ENCODE data around the gene PTPA.
"Not testable (repeated sequence)": the region's sequence is repeated elsewhere in the genome, so short reads cannot be mapped to it uniquely, and the experiment has no call there.

The PTPA gene

GRCh38 chr9:129108805-129109536, 2.2 kb upstream of the PTPA start:
- no peak for TF ChIP-seq MYC (IDR thresholded peaks at IDR 0.05; ENCODE audit: low read depth, low read length)
- no peak for TF ChIP-seq CTCF (IDR thresholded peaks at IDR 0.05; ENCODE audit: low read depth, low read length)
- TF ChIP-seq MAX (IDR thresholded peaks at IDR 0.05; ENCODE audit: low read depth, low read length), result no peak
- TF ChIP-seq POLR2A (IDR thresholded peaks at IDR 0.05; ENCODE audit: extremely low read depth, insufficient read length), result no peak
- no peak for DNase-seq (ENCODE audit: low read depth)
- no peak overlapping the region for H3K4me3 ChIP-seq (ENCODE audit: low read depth, low read length)

GRCh38 chr9:129109537-129109903, 1.7 kb upstream of the PTPA start:
- H3K4me3 ChIP-seq (ENCODE audit: low read depth, low read length), result no peak overlapping the region
- DNase-seq (ENCODE audit: low read depth), result peak; percentile 86
- no peak for TF ChIP-seq POLR2A (IDR thresholded peaks at IDR 0.05; ENCODE audit: extremely low read depth, insufficient read length)
- TF ChIP-seq MYC (IDR thresholded peaks at IDR 0.05; ENCODE audit: low read depth, low read length), result no peak
- TF ChIP-seq MAX (IDR thresholded peaks at IDR 0.05; ENCODE audit: low read depth, low read length), result no peak
- TF ChIP-seq CTCF (IDR thresholded peaks at IDR 0.05; ENCODE audit: low read depth, low read length), result no peak

GRCh38 chr9:129109952-129110739, 1.1 kb upstream of the PTPA start:
- TF ChIP-seq MAX (IDR thresholded peaks at IDR 0.05; ENCODE audit: low read depth, low read length), result no peak
- TF ChIP-seq POLR2A (IDR thresholded peaks at IDR 0.05; ENCODE audit: extremely low read depth, insufficient read length), result no peak
- no peak for TF ChIP-seq MYC (IDR thresholded peaks at IDR 0.05; ENCODE audit: low read depth, low read length)
- TF ChIP-seq CTCF (IDR thresholded peaks at IDR 0.05; ENCODE audit: low read depth, low read length), result no peak
- peak overlapping the region; percentile 61 for H3K4me3 ChIP-seq (ENCODE audit: low read depth, low read length)
- peak; percentile 48 for DNase-seq (ENCODE audit: low read depth)

- DNase-seq (ENCODE audit: low read depth), result peak; percentile 68
- H3K4me3 ChIP-seq (ENCODE audit: low read depth, low read length), result peak overlapping the region; percentile 83
- TF ChIP-seq CTCF (IDR thresholded peaks at IDR 0.05; ENCODE audit: low read depth, low read length) (no peak), MYC (IDR thresholded peaks at IDR 0.05; ENCODE audit: low read depth, low read length) (no peak), MAX (IDR thresholded peaks at IDR 0.05; ENCODE audit: low read depth, low read length) (no peak)
Measured at GRCh38 chr9:129111528-129112151, 425 bp downstream of the PTPA start.

- not testable (repeated sequence) for DNase-seq (ENCODE audit: low read depth)
- H3K4me3 ChIP-seq (ENCODE audit: low read depth, low read length), result peak overlapping the region; percentile 83
Measured at GRCh38 chr9:129112526-129112925, 1.3 kb downstream of the PTPA start.

- TF ChIP-seq POLR2A (IDR thresholded peaks at IDR 0.05; ENCODE audit: extremely low read depth, insufficient read length), result no peak
- no peak overlapping the region for H3K4me3 ChIP-seq (ENCODE audit: low read depth, low read length)
- no peak for DNase-seq (ENCODE audit: low read depth)
Measured at GRCh38 chr9:129113645-129114304, 2.6 kb downstream of the PTPA start.
